Psoas muscle (tissue), 8 donors: Measurements from ENCODE around the gene HOXA6. TPM values are rescaled to one million over a fixed set of nuclear protein-coding genes. Genes with fewer than 3 reads are reported as not detected.
A peak's percentile ranks its signal among the peaks of the same experiment; 100 is the strongest.

ENCODE experiments used
- ATAC-seq, 4 donors: fragments of 200-7000 bp; cut with Tn5 transposase; one replicate each; pipeline ENCODE4 v1.9.1; 2020; ENCODE audit warnings: moderate library complexity in 3 of 4, mild to moderate bottlenecking in 2 of 4
- DNase-seq, 2 donors: peaks; one replicate each; pipeline ENCODE4 v3.0.0-alpha.2; 2020
- H3K27ac ChIP-seq: fragments of 200-600 bp; one replicate; pipeline ENCODE4 v1.8.0; 2022
- H3K27me3 ChIP-seq, 3 donors: fragments of 200-600 bp in 1 of 3; one replicate each; pipeline versions ENCODE4 v1.6.1 to v1.8.0; 2013 to 2022; ENCODE audit warnings: low read length in 2 of 3, mild to moderate bottlenecking in 2 of 3, moderate library complexity in 1 of 3; ENCODE audit not compliant: insufficient read depth in 3 of 3
- H3K36me3 ChIP-seq, 2 donors: fragments of 200-600 bp in 1 of 2; one replicate each; pipeline versions ENCODE4 v1.6.1 to v1.8.0; 2013 to 2022; ENCODE audit warnings: low read depth in 1 of 2, mild to moderate bottlenecking in 1 of 2, moderate library complexity in 1 of 2; ENCODE audit not compliant: insufficient read depth in 1 of 2
- H3K4me1 ChIP-seq: fragments of 200-600 bp; one replicate; pipeline ENCODE4 v1.8.0; 2022
- H3K4me3 ChIP-seq: fragments of 200-600 bp; one replicate; pipeline ENCODE4 v1.8.0; 2022; ENCODE audit warnings: mild to moderate bottlenecking
- H3K9me3 ChIP-seq: fragments of 200-600 bp; one replicate; pipeline ENCODE4 v1.8.0; 2022
- CTCF ChIP-seq: fragments of 200-600 bp; IDR thresholded peaks from one replicate; pipeline ENCODE4 v1.8.0; 2022; ENCODE audit warnings: antibody characterized with exemption
- WGBS, 3 donors: extraction: QIAGEN DNeasy Blood & Tissue Kit; methylation state at CpG; one replicate each; pipeline versions ENCODE4 v1.1.6 to v1.1.7; 2013; 5-methylcytosine and 5-hydroxymethylcytosine counted together
- intact Hi-C, 2 donors: fragments of 100-400 bp; cut with DNase I; formaldehyde crosslinking; loops; one replicate each; pipeline versions ENCODE4 v1.11.0 to v1.14.2; 2022
- polyA plus RNA-seq, 3 donors: library from polyadenylated mRNA; stranded (reverse); fragments of 200-250 nt; gene quantifications; one replicate each; pipeline ENCODE4 v1.2.3, GENCODE V29; 2013
- total RNA-seq, 4 donors: library from RNA; stranded (reverse); fragmentation: NEBNext Ultra II Directional in 2 of 4; extraction: Animal tissue kit (Norgen Biotek cat#: 25700) in 2 of 4; gene quantifications; one replicate each; pipeline versions ENCODE4 v1.2.1 to v1.2.4, GENCODE V29; 2021 to 2023
- donor health status: healthy with polysubstance abuse.
- donor health status: DM: no; HTN: no; CAD: no; lungs with moderate emphysema.
- donor health status: Bipolar disorder and iron deficiency.
- donor health status: healthy.
- donor health status: DM: yes; HTN: yes; CAD: no.
- donor health status: DM: no; HTN: no; CAD: no.
- donor health status: DM: no; HTN: no; CAD: no.
- donor health status: DM: yes; HTN: yes; CAD: no.

Gene HOXA6
- total and polyA plus RNA-seq, 7 donors: 0.64 to 3.7 (median 2.9) TPM

DNA sequence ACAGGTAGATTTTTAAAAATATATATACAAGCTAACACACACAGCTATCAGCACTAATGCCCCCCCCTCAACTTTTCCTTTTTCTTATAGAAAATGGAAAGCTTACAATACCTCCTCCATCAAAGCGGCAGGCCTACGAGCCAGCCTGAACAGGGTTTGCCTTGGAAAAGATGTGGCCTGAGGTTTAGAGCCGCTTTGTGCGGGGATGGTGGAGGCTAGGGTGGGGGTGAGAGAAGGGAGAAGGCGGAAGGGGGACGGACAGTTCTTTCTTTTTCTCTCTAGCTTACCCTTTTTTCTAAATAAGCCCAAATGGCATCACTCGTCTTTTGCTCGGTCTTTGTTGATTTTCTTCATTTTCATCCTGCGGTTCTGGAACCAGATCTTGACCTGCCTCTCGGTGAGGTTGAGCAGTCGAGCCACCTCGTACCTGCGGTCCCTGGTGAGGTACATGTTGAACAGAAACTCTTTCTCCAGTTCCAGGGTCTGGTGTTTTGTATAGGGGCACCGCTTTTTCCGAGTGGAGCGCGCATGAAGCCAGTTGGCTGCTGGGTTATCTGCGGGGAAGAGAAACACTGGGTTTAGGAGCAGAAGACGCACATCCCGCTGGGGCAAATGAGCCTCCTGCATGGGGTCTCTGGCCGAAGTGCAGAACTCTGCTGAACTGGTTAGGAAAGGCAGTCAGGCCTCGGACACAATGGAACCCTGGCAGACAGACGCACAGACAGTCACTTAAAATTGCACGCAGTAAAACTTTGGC, 15.9 kb upstream of the HOXA6 start:
- no peak for ATAC-seq
- no peaks in the 10 kb centered on the region for H3K9me3 ChIP-seq
- TF ChIP-seq CTCF: no peak
- no peaks in the 10 kb centered on the region for H3K27me3 ChIP-seq
- WGBS, 3 donors: 47 to 52% (median 50%) methylated on average over 24 of the region's 24 CpGs
- no peaks in the 10 kb centered on the region for H3K36me3 ChIP-seq
- peaks cover 28% of the 10 kb centered on the region for H3K4me1 ChIP-seq
- DNase-seq: peak in 1 of 2 donors; percentile 46
- peak overlapping the region; percentile 79 for H3K4me3 ChIP-seq
- H3K27ac ChIP-seq: peak overlapping the region; percentile 92
- intact Hi-C loops: loop anchor here (2.0 to 10.0 kb wide), 5 partner anchors 766 to 1599 kb away; partner anchors contain the start of genes CBX3 (in 1 of the 2) and HNRNPA2B1 (in 1 of the 2)

GRCh38 chr7:27162561-27163287, 15.2 kb upstream of the HOXA6 start:
- intact Hi-C loops: loop anchor here (5.0 to 10.0 kb wide), 4 partner anchors 765 to 1598 kb away; partner anchors contain the start of genes CBX3 (in 1 of the 2) and HNRNPA2B1 (in 1 of the 2)
- DNase-seq: no peak
- no peaks in the 10 kb centered on the region for H3K36me3 ChIP-seq
- H3K27ac ChIP-seq: peak overlapping the region; percentile 92
- WGBS, 3 donors: 65 to 74% (median 70%) methylated on average over 7 of the region's 7 CpGs
- H3K4me1 ChIP-seq: peaks cover 22% of the 10 kb centered on the region
- H3K4me3 ChIP-seq: peak overlapping the region; percentile 79
- no peaks in the 10 kb centered on the region for H3K9me3 ChIP-seq
- no peaks in the 10 kb centered on the region for H3K27me3 ChIP-seq
- TF ChIP-seq CTCF: no peak
- no peak for ATAC-seq

DNA sequence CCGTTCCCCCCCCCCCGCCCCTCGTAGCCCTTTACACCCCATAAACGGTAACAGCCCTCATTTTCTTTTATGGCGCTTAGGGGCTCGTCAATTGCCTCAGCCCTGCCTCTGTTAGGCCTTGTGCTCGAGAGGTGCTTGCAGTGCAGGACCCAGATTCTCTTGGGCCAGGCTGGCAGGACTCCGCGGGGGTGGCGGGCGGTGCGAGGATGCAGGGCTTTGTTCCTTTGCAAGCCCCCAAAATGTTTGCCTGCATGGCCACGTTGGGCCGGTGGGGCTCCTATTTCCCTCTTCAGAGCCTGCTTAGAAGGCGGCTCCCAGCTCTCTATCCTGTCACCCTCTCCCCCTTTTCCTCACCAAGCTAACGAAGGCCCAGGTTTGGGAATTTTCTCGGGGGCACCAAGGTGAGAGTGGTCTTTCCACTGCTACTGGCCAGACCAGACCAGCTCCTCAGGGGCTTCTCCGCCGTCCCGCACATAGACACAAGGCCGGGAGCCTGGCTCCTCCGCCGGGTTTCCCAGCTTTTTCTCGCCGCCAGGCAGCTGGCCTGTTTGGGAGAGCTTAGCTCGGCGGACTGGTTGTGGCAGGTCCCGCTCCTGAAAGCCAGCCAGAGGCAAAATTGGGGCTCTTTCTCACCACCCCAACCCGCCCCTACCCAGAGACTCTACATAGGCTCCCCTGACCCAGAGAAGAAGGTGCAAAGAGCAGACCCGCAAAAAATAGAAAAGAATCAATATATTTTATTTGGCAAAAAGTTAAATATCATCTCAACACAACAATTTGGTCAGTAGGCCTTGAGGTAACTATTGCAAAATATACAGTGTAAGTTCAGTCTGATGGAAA, 14.4 kb upstream of the HOXA6 start:
- H3K27ac ChIP-seq: peak overlapping the region; percentile 86
- DNase-seq (peak in 1 of 2 donors; percentile 59), ATAC-seq (no peak)
- no peaks in the 10 kb centered on the region for H3K36me3 ChIP-seq
- H3K9me3 ChIP-seq: no peaks in the 10 kb centered on the region
- TF ChIP-seq CTCF: no peak
- H3K27me3 ChIP-seq: no peaks in the 10 kb centered on the region
- intact Hi-C loops: loop anchor here (2.0 to 10.0 kb wide), 9 partner anchors 309 to 1597 kb away; partner anchors contain the start of genes CBX3 (in 1 of the 2) and HNRNPA2B1 (in 1 of the 2)
- peak overlapping the region; percentile 79 for H3K4me3 ChIP-seq
- WGBS, 3 donors: 63 to 68% (median 63%) methylated on average over 24 to 30 of the region's 30 CpGs
- H3K4me1 ChIP-seq: peaks cover 18% of the 10 kb centered on the region

GRCh38 chr7:27161214-27161720, 13.7 kb upstream of the HOXA6 start:
- H3K9me3 ChIP-seq: no peaks in the 10 kb centered on the region
- H3K27ac ChIP-seq: peak overlapping the region; percentile 86

More at GRCh38 chr7:27161214-27161720, 13.7 kb upstream of the HOXA6 start:
- WGBS, 3 donors: 24 to 25% (median 24%) methylated on average over 25 to 27 of the region's 27 CpGs
- Histone ChIP-seq H3K4me1 (peaks cover 18% of the 10 kb centered on the region), H3K4me3 (peak overlapping the region; percentile 79), H3K27me3 (no peaks in the 10 kb centered on the region), H3K36me3 (no peaks in the 10 kb centered on the region)
- DNase-seq (peak; percentile 27 to 62), ATAC-seq (no peak)
- intact Hi-C loops: loop anchor here (2.0 to 10.0 kb wide), 9 partner anchors 308 to 1596 kb away; partner anchors contain the start of genes CBX3 (in 1 of the 2) and HNRNPA2B1 (in 1 of the 2)
- no peak for TF ChIP-seq CTCF
